Choroid plexus epithelial cell (primary cell): ENCODE results near the gene PHF11.
A peak's percentile ranks its signal among the peaks of the same experiment; 100 is the strongest.

Experiments used
- DNase-seq: peaks from one replicate; pipeline ENCODE4 v3.0.0-alpha.2; 2010; ENCODE audit warnings: low read depth
- H3K4me3 ChIP-seq: 2 replicates; pipeline ENCODE4 v1.5.1; 2011; ENCODE audit warnings: low read depth, mild to moderate bottlenecking, control low read depth, low read length, moderate library complexity
- CTCF ChIP-seq: conservative IDR thresholded peaks from 2 replicates; pipeline ENCODE4 v1.5.1; 2011; ENCODE audit warnings: low read depth, mild to moderate bottlenecking, control low read depth, inconsistent platforms, low read length, moderate library complexity

The PHF11 gene

GRCh38 chr13:49454388-49455006 is 41.3 kb upstream of the PHF11 start:
- H3K4me3 ChIP-seq = peak overlapping the region; percentile 6
- DNase-seq = peak; percentile 85
- no peak for TF ChIP-seq CTCF

- H3K4me3 ChIP-seq = no peak overlapping the region
- TF ChIP-seq CTCF = no peak
- no peak for DNase-seq
Measured at GRCh38 chr13:49455007-49455398, 40.8 kb upstream of the PHF11 start.

- peak; percentile 31 for DNase-seq
- H3K4me3 ChIP-seq = no peak overlapping the region
- no peak for TF ChIP-seq CTCF
Measured at GRCh38 chr13:49456156-49456555, 39.6 kb upstream of the PHF11 start.

GRCh38 chr13:49457221-49457620 is 38.5 kb upstream of the PHF11 start:
- TF ChIP-seq CTCF = no peak
- H3K4me3 ChIP-seq = no peak overlapping the region
- peak; percentile 40 for DNase-seq

- DNase-seq = no peak
- TF ChIP-seq CTCF = no peak
- no peak overlapping the region for H3K4me3 ChIP-seq
Measured at GRCh38 chr13:49459580-49459979, 36.2 kb upstream of the PHF11 start.

GRCh38 chr13:49464085-49464484 is 31.7 kb upstream of the PHF11 start:
- no peak for DNase-seq
- no peak for TF ChIP-seq CTCF
- no peak overlapping the region for H3K4me3 ChIP-seq

GRCh38 chr13:49464621-49465325 is 31.0 kb upstream of the PHF11 start:
- TF ChIP-seq CTCF = no peak
- H3K4me3 ChIP-seq = no peak overlapping the region
- peak; percentile 80 for DNase-seq
